HepG2 (cell line): ENCODE measurements around the gene TMBIM4.

Source experiments
- CBFB ChIP-seq: sonication (generic); formaldehyde crosslinking; IDR thresholded peaks from 2 replicates; pipeline ENCODE4 v1.4.0; 2020; ENCODE audit warnings: missing genetic modification reagents
- DNMT1 ChIP-seq: sonication (generic); formaldehyde crosslinking; IDR thresholded peaks from 2 replicates; pipeline ENCODE4 v1.5.1; 2020; ENCODE audit warnings: mild to moderate bottlenecking, missing genetic modification reagents
- KLF16 ChIP-seq, 2 experiments: sonication (generic) in 1 of 2; formaldehyde crosslinking in 1 of 2; IDR thresholded peaks; 2 replicates each; pipeline versions ENCODE4 v1.6.1 to v1.8.0; 2016 to 2023; ENCODE audit warnings: missing genetic modification reagents in 2 of 2, missing compliant biosample characterization in 1 of 2
- RARG ChIP-seq: sonication (generic); formaldehyde crosslinking; IDR thresholded peaks from 2 replicates; pipeline ENCODE4 v1.4.0; 2020; ENCODE audit warnings: low read depth, mild to moderate bottlenecking, missing genetic modification reagents
- ZNF160 ChIP-seq: sonication (generic); formaldehyde crosslinking; IDR thresholded peaks from 2 replicates; pipeline ENCODE4 v1.8.0; 2022; ENCODE audit warnings: mild to moderate bottlenecking, inconsistent platforms, missing genetic modification reagents
- ZNF44 ChIP-seq: sonication (generic); formaldehyde crosslinking; IDR thresholded peaks from 2 replicates; pipeline ENCODE4 v1.5.1; 2020; ENCODE audit warnings: mild to moderate bottlenecking, missing genetic modification reagents
- TF ChIP-seq, protein P1 (sequence below): sonication (generic); formaldehyde crosslinking; IDR thresholded peaks from 2 replicates; pipeline ENCODE4 v1.5.0; 2020; ENCODE audit warnings: mild to moderate bottlenecking, missing genetic modification reagents, moderate library complexity
- TF ChIP-seq, protein P2 (sequence below), 2 experiments: sonication (generic) in 1 of 2; formaldehyde crosslinking in 1 of 2; IDR thresholded peaks; 2 replicates each; pipeline versions ENCODE4 v1.5.1 to v1.6.1; 2011 to 2020; ENCODE audit warnings: borderline replicate concordance in 1 of 2, low read depth in 1 of 2, low read length in 1 of 2, mild to moderate bottlenecking in 1 of 2, missing genetic modification reagents in 1 of 2, moderate library complexity in 1 of 2
- TF ChIP-seq, protein P3 (sequence below): sonication (generic); formaldehyde crosslinking; IDR thresholded peaks from 2 replicates; pipeline ENCODE4 v1.8.0; 2022; ENCODE audit warnings: missing genetic modification reagents, mild to moderate bottlenecking, moderate library complexity, borderline replicate concordance

DNA sequence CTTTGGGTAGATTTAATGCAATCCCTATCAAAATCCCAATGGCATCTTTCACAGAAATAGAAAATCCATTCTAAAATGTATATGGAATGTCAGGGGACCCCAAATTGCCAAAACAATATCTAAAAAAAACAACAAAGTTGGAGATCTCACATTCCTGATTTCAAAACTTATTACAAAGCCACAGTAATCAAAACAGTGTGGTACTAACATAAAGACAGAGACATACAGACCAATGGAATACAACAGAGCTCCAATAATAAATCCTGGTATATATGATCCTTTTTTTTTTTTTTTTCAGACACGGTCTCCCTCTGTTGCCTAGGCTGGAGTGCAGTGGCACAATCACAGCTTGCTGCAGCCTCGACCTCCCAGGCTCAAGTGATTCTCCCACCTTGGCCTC is 4.7 kb downstream of the TMBIM4 start:
- TF ChIP-seq, protein P1, sequence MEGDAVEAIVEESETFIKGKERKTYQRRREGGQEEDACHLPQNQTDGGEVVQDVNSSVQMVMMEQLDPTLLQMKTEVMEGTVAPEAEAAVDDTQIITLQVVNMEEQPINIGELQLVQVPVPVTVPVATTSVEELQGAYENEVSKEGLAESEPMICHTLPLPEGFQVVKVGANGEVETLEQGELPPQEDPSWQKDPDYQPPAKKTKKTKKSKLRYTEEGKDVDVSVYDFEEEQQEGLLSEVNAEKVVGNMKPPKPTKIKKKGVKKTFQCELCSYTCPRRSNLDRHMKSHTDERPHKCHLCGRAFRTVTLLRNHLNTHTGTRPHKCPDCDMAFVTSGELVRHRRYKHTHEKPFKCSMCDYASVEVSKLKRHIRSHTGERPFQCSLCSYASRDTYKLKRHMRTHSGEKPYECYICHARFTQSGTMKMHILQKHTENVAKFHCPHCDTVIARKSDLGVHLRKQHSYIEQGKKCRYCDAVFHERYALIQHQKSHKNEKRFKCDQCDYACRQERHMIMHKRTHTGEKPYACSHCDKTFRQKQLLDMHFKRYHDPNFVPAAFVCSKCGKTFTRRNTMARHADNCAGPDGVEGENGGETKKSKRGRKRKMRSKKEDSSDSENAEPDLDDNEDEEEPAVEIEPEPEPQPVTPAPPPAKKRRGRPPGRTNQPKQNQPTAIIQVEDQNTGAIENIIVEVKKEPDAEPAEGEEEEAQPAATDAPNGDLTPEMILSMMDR (CRISPR knock-in tag) = no peak
- TF ChIP-seq KLF16 (CRISPR knock-in tag; IDR thresholded peaks at IDR 0.05) (no peak), ZNF160 (no peak), CBFB (CRISPR knock-in tag) (no peak), DNMT1 (CRISPR knock-in tag) (no peak), RARG (no peak), ZNF44 (no peak)
- TF ChIP-seq, protein P2, sequence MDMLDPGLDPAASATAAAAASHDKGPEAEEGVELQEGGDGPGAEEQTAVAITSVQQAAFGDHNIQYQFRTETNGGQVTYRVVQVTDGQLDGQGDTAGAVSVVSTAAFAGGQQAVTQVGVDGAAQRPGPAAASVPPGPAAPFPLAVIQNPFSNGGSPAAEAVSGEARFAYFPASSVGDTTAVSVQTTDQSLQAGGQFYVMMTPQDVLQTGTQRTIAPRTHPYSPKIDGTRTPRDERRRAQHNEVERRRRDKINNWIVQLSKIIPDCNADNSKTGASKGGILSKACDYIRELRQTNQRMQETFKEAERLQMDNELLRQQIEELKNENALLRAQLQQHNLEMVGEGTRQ (IDR thresholded peaks at IDR 0.05; ENCODE audit: low read depth, low read length) = no peak
- TF ChIP-seq, protein P2 (CRISPR knock-in tag; IDR thresholded peaks at IDR 0.05; ENCODE audit: borderline replicate concordance) = no peak
- TF ChIP-seq, protein P3, sequence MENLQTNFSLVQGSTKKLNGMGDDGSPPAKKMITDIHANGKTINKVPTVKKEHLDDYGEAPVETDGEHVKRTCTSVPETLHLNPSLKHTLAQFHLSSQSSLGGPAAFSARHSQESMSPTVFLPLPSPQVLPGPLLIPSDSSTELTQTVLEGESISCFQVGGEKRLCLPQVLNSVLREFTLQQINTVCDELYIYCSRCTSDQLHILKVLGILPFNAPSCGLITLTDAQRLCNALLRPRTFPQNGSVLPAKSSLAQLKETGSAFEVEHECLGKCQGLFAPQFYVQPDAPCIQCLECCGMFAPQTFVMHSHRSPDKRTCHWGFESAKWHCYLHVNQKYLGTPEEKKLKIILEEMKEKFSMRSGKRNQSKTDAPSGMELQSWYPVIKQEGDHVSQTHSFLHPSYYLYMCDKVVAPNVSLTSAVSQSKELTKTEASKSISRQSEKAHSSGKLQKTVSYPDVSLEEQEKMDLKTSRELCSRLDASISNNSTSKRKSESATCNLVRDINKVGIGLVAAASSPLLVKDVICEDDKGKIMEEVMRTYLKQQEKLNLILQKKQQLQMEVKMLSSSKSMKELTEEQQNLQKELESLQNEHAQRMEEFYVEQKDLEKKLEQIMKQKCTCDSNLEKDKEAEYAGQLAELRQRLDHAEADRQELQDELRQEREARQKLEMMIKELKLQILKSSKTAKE = no peak
